ENCODE data around the gene YTHDF1.

Gene YTHDF1

DNA sequence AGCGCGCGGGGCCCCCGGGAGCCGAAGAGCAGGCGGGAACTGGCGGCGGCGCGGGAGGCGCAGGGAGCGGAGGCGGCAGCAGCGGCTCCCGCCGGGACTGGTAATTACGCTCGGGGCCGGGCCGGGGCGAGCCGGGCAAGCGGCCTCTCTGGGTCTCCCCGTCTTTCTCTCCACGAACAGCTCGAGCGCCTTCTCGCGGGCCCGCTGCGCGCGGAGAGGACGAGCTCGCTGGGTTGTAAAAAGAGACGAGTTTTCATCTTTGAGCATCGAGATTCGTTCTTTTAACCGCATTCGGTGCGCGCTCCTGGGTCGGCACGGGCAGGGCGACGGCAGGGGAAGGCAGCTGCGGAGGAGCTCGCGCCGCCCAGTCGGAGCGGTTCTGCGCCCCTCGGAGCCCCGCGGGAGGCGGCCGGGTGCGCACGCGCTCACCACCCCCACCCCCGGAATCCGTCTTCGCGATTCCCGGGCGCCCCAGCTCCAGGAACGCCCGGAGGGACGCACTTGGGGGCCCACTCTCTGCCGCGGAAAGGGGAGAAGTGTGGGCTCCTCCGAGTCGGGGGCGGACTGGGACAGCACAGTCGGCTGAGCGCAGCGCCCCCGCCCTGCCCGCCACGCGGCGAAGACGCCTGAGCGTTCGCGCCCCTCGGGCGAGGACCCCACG lies 38.0 kb downstream of the YTHDF1 start:
- Histone ChIP-seq H3K27me3 (peaks cover 100% of the 10 kb centered on the region), H3K4me1 (ENCODE audit: control insufficient read depth in 1 of 2, insufficient read depth in 1 of 2, low read depth in 1 of 2, low read length in 1 of 2) (no peaks in the 10 kb centered on the region), H3K9me3 (no peaks in the 10 kb centered on the region), H3K27ac (no peak overlapping the region), H3K36me3 (no peaks in the 10 kb centered on the region), H3K4me3 (ENCODE audit: low read depth in 1 of 2, low read length in 1 of 2) (no peak overlapping the region)
- TF ChIP-seq, protein P1, sequence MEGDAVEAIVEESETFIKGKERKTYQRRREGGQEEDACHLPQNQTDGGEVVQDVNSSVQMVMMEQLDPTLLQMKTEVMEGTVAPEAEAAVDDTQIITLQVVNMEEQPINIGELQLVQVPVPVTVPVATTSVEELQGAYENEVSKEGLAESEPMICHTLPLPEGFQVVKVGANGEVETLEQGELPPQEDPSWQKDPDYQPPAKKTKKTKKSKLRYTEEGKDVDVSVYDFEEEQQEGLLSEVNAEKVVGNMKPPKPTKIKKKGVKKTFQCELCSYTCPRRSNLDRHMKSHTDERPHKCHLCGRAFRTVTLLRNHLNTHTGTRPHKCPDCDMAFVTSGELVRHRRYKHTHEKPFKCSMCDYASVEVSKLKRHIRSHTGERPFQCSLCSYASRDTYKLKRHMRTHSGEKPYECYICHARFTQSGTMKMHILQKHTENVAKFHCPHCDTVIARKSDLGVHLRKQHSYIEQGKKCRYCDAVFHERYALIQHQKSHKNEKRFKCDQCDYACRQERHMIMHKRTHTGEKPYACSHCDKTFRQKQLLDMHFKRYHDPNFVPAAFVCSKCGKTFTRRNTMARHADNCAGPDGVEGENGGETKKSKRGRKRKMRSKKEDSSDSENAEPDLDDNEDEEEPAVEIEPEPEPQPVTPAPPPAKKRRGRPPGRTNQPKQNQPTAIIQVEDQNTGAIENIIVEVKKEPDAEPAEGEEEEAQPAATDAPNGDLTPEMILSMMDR (IDR thresholded peaks at IDR 0.05) = no peak

DNA sequence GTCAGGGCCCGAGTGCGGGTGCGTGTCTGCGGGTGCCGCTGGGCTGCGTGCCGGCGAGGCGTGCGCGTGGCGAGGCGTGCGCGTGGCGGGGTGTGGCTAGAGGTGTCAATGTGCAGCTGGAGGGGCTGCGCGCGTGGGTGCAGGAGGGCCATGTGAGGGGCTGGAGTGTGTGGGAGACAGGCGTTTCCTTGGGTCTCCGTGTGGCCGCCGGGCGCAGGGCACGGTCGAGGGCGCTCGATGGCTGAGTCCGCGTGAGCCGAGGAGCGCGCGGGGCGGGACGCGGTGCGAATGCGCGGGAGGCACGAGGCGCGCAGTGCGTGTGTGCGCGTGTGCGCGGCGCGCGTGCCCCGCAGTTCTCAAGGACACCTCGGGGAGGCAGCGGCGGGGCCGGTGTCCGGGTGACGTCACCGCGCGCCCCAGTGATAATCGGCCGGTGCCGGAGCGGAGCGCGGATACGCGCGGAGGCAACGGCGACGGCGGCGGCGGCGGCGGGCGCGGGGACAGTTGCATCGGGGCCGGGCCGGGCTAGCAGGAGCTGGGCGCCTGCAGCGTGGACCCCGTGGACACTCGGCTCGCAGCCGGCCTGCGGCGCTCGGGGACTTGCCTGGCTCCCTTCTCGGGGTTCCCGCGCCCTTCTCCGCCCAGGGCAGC lies 38.7 kb downstream of the YTHDF1 start:
- Histone ChIP-seq H3K27ac (no peak overlapping the region), H3K27me3 (peaks cover 100% of the 10 kb centered on the region), H3K4me1 (ENCODE audit: control insufficient read depth in 1 of 2, insufficient read depth in 1 of 2, low read depth in 1 of 2, low read length in 1 of 2) (no peaks in the 10 kb centered on the region), H3K4me3 (ENCODE audit: low read depth in 1 of 2, low read length in 1 of 2) (no peak overlapping the region), H3K9me3 (no peaks in the 10 kb centered on the region), H3K36me3 (no peaks in the 10 kb centered on the region)
- TF ChIP-seq, protein P1 (IDR thresholded peaks at IDR 0.05) = no peak

DNA sequence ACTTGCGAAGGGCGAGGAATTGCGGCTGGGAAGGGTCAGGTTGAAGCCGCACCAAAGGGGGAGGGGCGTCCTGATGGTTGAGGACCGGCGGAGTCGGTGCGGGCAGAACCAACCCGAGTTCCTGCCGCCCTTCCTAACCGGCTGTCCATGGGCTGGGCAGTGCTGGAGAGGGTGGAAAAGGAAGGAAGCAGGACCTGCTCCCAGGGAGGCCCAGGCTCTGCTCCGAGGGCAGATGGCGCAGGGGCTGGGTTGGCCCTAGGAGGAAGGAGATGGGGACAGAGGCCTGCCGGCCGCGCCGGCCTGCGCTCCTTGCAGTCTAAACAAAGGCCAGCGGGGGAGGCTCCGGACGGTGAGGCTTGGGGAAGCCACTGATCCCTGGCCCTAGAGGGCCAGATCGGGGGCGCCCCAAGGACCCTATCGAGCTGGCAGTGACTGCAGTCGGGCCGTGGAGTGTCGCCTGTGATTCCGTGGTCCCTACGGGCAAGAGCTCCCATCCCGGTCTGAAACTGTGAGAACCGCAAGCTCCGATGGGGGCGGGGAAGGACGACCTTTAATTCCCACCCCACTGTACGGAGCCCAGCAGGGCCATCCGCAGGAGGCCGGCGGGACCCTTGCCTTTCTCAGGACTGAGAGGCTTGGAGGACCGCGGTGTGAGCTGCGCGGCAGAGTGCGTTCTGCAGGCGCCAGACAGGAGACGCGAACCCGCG lies 39.4 kb downstream of the YTHDF1 start:
- H3K36me3 ChIP-seq = no peaks in the 10 kb centered on the region
- no peak overlapping the region for H3K27ac ChIP-seq
- TF ChIP-seq, protein P1 (IDR thresholded peaks at IDR 0.05) = no peak
- H3K4me3 ChIP-seq (ENCODE audit: low read depth in 1 of 2, low read length in 1 of 2) = no peak overlapping the region
- H3K27me3 ChIP-seq = peaks cover 99% of the 10 kb centered on the region
- no peaks in the 10 kb centered on the region for H3K9me3 ChIP-seq
- no peaks in the 10 kb centered on the region for H3K4me1 ChIP-seq (ENCODE audit: control insufficient read depth in 1 of 2, insufficient read depth in 1 of 2, low read depth in 1 of 2, low read length in 1 of 2)

DNA sequence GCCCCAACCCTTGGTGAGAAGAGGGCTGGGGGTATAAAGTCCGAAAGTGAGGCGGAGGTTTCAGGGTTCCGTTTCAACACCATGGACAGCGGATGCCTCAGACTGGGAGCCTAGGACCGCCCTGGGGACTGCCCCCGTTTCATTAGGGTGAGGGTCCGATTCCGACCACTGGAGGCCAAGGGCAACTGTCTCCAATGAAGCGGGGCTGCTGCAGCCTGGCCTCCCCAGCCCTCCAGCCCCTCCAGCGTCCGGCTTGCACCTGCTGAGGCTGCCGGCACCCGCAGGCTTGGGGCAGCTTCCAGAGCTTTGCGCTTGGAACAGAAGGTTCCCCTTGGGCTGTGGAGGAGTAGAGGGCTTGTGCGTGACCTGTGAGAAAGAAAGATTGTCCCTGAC lies 39.9 kb downstream of the YTHDF1 start:
- no peaks in the 10 kb centered on the region for H3K36me3 ChIP-seq
- H3K4me1 ChIP-seq (ENCODE audit: control insufficient read depth in 1 of 2, insufficient read depth in 1 of 2, low read depth in 1 of 2, low read length in 1 of 2) = no peaks in the 10 kb centered on the region
- no peak overlapping the region for H3K27ac ChIP-seq
- TF ChIP-seq, protein P1 (IDR thresholded peaks at IDR 0.05) = no peak
- H3K9me3 ChIP-seq = no peaks in the 10 kb centered on the region
- H3K27me3 ChIP-seq = peaks cover 99% of the 10 kb centered on the region
- no peak overlapping the region for H3K4me3 ChIP-seq (ENCODE audit: low read depth in 1 of 2, low read length in 1 of 2)

DNA sequence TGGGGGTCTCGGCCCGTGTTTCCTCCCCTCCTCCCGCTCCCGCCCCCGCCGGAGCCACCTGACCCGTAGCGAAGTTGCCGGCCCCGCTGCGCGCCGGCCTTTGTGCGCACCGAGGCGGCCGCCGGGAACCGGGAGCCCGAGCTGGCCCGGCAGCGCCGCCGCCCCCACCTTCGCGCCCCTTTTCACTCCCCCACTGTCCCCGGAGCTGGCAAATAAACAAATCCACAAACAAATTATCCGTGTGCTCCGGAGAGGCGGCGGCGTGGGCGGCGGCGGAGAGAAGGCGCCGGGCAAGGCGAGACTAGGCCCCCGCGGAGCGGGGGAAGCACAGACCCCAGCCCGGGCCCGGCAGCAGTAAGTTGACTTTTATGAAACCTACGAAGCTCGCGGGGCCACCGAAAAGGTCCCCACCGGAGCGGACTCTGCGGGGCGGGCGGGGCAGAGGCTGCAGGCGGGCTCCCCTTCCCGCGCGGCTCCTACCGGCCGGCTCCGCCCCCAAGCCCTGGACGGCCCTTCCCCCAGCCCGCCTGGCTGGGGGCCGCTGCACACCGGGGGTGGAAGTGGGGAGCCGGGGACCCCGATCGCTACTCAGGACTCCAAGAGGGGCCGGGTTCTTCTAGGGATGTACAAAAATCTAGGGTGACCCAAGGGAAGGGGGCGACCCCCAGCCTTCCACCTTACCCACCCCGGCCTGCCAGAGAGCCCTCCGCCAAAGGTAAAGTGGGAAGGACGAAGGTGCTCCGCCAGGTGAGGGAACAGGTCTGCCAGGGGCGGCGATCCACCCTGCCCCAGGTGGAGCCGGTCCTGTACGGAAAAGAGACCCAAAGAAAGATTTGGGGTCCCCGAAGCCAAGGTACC lies 40.7 kb downstream of the YTHDF1 start:
- no peaks in the 10 kb centered on the region for H3K9me3 ChIP-seq
- no peaks in the 10 kb centered on the region for H3K4me1 ChIP-seq (ENCODE audit: control insufficient read depth in 1 of 2, insufficient read depth in 1 of 2, low read depth in 1 of 2, low read length in 1 of 2)
- H3K36me3 ChIP-seq = no peaks in the 10 kb centered on the region
- TF ChIP-seq, protein P1 (IDR thresholded peaks at IDR 0.05) = no peak
- no peak overlapping the region for H3K27ac ChIP-seq
- peaks cover 99% of the 10 kb centered on the region for H3K27me3 ChIP-seq
- H3K4me3 ChIP-seq (ENCODE audit: low read depth in 1 of 2, low read length in 1 of 2) = no peak overlapping the region
